Measurements from ENCODE around the gene MINDY4. TPM values are rescaled to one million over a fixed set of nuclear protein-coding genes. Genes with fewer than 3 reads are reported as not detected.

MINDY4 gene
- total RNA-seq (2016; rRNA removed; fragmentation: Illumina TruSeq; extraction: Trizol) (not detected in 2 replicates), polyA plus RNA-seq (2011; rRNA removed) (not detected in 2 replicates), polyA minus RNA-seq (2011; rRNA and poly(A)+ RNA removed; ENCODE audit: low replicate concordance) (not detected in 2 replicates), Bru-seq, nascent RNA (not detected), BruChase-seq, experiment 1, labeled RNA remaining after a 6-hour chase (not detected), BruChase-seq, experiment 2, labeled RNA remaining after a 2-hour chase (not detected)
- total RNA-seq (2016; cell fraction: cytosol; rRNA removed; fragmentation: Illumina TruSeq; extraction: Trizol; ENCODE audit: low read depth), result not detected in 2 replicates
- not detected in 2 replicates for total RNA-seq (2016; cell fraction: insoluble cytoplasmic fraction; rRNA removed; fragmentation: Illumina TruSeq; extraction: Trizol)
- not detected in 2 replicates for total RNA-seq (2016; cell fraction: membrane; rRNA removed; fragmentation: Illumina TruSeq; extraction: Trizol)
- not detected in 2 replicates for total RNA-seq (2016; cell fraction: nucleus; rRNA removed; fragmentation: Illumina TruSeq; extraction: Trizol)
- polyA plus RNA-seq (2011; cell fraction: cytosol; rRNA removed), result not detected in 2 replicates
- not detected in 2 replicates for polyA plus RNA-seq (2011; cell fraction: nucleus; rRNA removed)
- polyA plus RNA-seq (2012), result not detected in 2 replicates
- not detected in 2 replicates for polyA plus RNA-seq (2016; cell fraction: cytosol; fragmentation: Illumina TruSeq; extraction: Trizol; ENCODE audit: low read depth)
- polyA plus RNA-seq (2016; cell fraction: insoluble cytoplasmic fraction; fragmentation: Illumina TruSeq; extraction: Trizol; ENCODE audit: low read depth), result not detected in 2 replicates
- polyA plus RNA-seq (2016; cell fraction: membrane; fragmentation: Illumina TruSeq; extraction: Trizol; ENCODE audit: low read depth), result not detected in 2 replicates
- not detected in 2 replicates for polyA plus RNA-seq (2016; cell fraction: nucleus; fragmentation: Illumina TruSeq; extraction: Trizol; ENCODE audit: insufficient read depth, low read depth)
- not detected in 2 replicates for polyA minus RNA-seq (2011; cell fraction: cytosol; rRNA and poly(A)+ RNA removed)
- not detected in 2 replicates for polyA minus RNA-seq (2011; cell fraction: nucleus; rRNA and poly(A)+ RNA removed)
- long read RNA-seq, experiment 1, result 0 reads
- long read RNA-seq, experiment 2, result 0 reads

DNA sequence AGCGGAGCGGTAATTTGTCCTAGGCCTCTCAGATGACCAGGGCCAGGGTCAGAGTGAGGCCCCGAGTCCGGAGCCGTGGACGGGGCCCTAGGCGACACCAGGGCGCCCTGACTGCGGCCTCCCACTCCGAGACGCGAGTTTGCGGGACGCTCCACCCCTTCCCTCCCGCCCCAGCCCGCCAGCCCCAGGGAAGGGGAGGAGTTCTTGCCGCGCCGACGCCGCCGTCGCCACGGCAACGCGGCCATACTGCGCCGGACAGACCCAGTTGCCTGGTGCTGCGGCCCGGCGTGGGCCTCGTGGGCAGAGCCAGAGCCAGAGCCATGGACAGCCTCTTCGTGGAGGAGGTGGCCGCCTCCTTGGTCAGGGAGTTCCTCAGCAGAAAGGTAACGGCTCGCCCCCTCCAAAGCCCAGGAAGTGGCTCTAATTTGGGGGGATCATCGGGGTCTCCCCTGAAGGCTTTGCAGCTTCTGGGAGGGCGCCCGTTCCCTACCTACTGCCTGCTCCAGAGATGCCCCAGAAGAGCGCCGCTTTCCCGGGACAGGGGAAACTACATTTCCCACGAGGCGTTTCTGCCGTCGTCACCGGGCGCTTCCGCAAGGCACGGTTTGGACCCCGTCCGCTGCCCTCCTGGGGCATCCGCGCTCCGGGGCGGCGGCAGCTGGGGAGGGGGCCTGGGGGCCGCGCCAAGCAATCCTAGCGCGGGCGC, at the start of gene MINDY4:
Gene MINDY4, plus strand, starts transcription at position 244 of the 706 bp plus-strand sequence. Its CDS starts 77 bp downstream, at position 321.
- no peak within 1 kb of the TSS for H3K27ac ChIP-seq (ENCODE audit: extremely low read length, insufficient read depth, low read length)
- no peak for TF ChIP-seq ZNF337 (CRISPR knock-in tag; IDR thresholded peaks at IDR 0.05; ENCODE audit: borderline replicate concordance, low read depth)
- no peak for TF ChIP-seq TARDBP (CRISPR knock-in tag; IDR thresholded peaks at IDR 0.05)
- TF ChIP-seq, protein P1, sequence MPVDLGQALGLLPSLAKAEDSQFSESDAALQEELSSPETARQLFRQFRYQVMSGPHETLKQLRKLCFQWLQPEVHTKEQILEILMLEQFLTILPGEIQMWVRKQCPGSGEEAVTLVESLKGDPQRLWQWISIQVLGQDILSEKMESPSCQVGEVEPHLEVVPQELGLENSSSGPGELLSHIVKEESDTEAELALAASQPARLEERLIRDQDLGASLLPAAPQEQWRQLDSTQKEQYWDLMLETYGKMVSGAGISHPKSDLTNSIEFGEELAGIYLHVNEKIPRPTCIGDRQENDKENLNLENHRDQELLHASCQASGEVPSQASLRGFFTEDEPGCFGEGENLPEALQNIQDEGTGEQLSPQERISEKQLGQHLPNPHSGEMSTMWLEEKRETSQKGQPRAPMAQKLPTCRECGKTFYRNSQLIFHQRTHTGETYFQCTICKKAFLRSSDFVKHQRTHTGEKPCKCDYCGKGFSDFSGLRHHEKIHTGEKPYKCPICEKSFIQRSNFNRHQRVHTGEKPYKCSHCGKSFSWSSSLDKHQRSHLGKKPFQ (CRISPR knock-in tag; IDR thresholded peaks at IDR 0.05; ENCODE audit: insufficient replicate concordance), result no peak
- TF ChIP-seq RBFOX2 (IDR thresholded peaks at IDR 0.05; ENCODE audit: low read depth, low read length), result no peak
- no peak for TF ChIP-seq KLF12 (CRISPR knock-in tag; IDR thresholded peaks at IDR 0.05; ENCODE audit: borderline replicate concordance)
- no peak for TF ChIP-seq NR2C2 (CRISPR knock-in tag; IDR thresholded peaks at IDR 0.05; ENCODE audit: borderline replicate concordance)
- TF ChIP-seq HCFC1 (IDR thresholded peaks at IDR 0.05; ENCODE audit: low read depth, low read length), result peak; percentile 52; the same call in 1 of the 2 replicates
- no peak for TF ChIP-seq PHF20 (CRISPR knock-in tag; IDR thresholded peaks at IDR 0.05)
- TF ChIP-seq, protein P2, sequence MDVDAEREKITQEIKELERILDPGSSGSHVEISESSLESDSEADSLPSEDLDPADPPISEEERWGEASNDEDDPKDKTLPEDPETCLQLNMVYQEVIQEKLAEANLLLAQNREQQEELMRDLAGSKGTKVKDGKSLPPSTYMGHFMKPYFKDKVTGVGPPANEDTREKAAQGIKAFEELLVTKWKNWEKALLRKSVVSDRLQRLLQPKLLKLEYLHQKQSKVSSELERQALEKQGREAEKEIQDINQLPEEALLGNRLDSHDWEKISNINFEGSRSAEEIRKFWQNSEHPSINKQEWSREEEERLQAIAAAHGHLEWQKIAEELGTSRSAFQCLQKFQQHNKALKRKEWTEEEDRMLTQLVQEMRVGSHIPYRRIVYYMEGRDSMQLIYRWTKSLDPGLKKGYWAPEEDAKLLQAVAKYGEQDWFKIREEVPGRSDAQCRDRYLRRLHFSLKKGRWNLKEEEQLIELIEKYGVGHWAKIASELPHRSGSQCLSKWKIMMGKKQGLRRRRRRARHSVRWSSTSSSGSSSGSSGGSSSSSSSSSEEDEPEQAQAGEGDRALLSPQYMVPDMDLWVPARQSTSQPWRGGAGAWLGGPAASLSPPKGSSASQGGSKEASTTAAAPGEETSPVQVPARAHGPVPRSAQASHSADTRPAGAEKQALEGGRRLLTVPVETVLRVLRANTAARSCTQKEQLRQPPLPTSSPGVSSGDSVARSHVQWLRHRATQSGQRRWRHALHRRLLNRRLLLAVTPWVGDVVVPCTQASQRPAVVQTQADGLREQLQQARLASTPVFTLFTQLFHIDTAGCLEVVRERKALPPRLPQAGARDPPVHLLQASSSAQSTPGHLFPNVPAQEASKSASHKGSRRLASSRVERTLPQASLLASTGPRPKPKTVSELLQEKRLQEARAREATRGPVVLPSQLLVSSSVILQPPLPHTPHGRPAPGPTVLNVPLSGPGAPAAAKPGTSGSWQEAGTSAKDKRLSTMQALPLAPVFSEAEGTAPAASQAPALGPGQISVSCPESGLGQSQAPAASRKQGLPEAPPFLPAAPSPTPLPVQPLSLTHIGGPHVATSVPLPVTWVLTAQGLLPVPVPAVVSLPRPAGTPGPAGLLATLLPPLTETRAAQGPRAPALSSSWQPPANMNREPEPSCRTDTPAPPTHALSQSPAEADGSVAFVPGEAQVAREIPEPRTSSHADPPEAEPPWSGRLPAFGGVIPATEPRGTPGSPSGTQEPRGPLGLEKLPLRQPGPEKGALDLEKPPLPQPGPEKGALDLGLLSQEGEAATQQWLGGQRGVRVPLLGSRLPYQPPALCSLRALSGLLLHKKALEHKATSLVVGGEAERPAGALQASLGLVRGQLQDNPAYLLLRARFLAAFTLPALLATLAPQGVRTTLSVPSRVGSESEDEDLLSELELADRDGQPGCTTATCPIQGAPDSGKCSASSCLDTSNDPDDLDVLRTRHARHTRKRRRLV (CRISPR knock-in tag; IDR thresholded peaks at IDR 0.05), result no peak
- no peak for TF ChIP-seq ZNF274 (CRISPR knock-in tag; IDR thresholded peaks at IDR 0.05)
- no peak for TF ChIP-seq ZC3H13 (CRISPR knock-in tag; IDR thresholded peaks at IDR 0.05)
- no peak for TF ChIP-seq ZNF652 (CRISPR knock-in tag; IDR thresholded peaks at IDR 0.05; ENCODE audit: borderline replicate concordance, low read depth)

More for the DNA sequence above, at the start of gene MINDY4:
- intact Hi-C loops (cut with micrococcal nuclease; ENCODE audit: unreplicated experiment), result no loop called here
- peak within 1 kb of the TSS; percentile 50 to 59 (median 55); a peak in 5 of 6 replicates for H3K4me3 ChIP-seq (replicated peaks in 1 of 3; ENCODE audit: insufficient read depth in 1 of 3, low read depth in 2 of 3, low read length in 3 of 3)
- POLR2A ChIA-PET, result no interaction called here
- H3K9ac ChIP-seq (ENCODE audit: insufficient read depth, low read depth, low read length), result peak within 1 kb of the TSS; percentile 33; the same call in 1 of the 2 replicates
- H3K36me3 ChIP-seq (replicated peaks in 1 of 2; ENCODE audit: control insufficient read depth in 1 of 2, insufficient read depth in 2 of 2, low read length in 2 of 2), result no peaks in the 10 kb centered on the region
- H3K27me3 ChIP-seq (ENCODE audit: control insufficient read depth in 1 of 2, insufficient read depth in 2 of 2, low read length in 2 of 2), result peaks cover 0 to 7% of the 10 kb centered on the region in 2 experiments; a peak in 1 of 5 replicates
- no peaks in the 10 kb centered on the region for H3K79me2 ChIP-seq (ENCODE audit: insufficient read depth, low read length)
- BruUV-seq (replicated peaks), result no TSS peak
- no peak within 1 kb of the TSS for H2AFZ ChIP-seq (ENCODE audit: low read length)
- peak within 1 kb of the TSS; percentile 63 for H3K4me2 ChIP-seq (ENCODE audit: low read depth, low read length)
- FAIRE-seq (no peak), ATAC-seq (peak; percentile 86), DNase-seq (ENCODE audit: low spot score) (no peak)
- H3K9me3 ChIP-seq (ENCODE audit: low read length), result no peaks in the 10 kb centered on the region
- WGBS (ENCODE audit: low lambda C conversion rate), result 87% methylated on average over 14 of the region's 62 CpGs
- CTCF ChIA-PET (ENCODE audit: low intra/inter-chr PET ratio, low total read pairs), result no interaction called here
- H3K4me1 ChIP-seq (ENCODE audit: insufficient read depth, low read length), result peaks cover 19% of the 10 kb centered on the region
- no peaks in the 10 kb centered on the region for H4K20me1 ChIP-seq (ENCODE audit: insufficient read depth, low read length)
- in situ Hi-C loops (cut with HindIII; ENCODE audit: extremely low pct_ligation_motif_present, low pct_unique_long_range_greater_than_20kb), result no loop called here

Measured in HepG2 (cell line).